Measurements from ENCODE around the gene TMEM183A.
"Not testable (repeated sequence)": the region's sequence is repeated elsewhere in the genome, so short reads cannot be mapped to it uniquely, and the experiment has no call there.

Gene TMEM183A

DNA sequence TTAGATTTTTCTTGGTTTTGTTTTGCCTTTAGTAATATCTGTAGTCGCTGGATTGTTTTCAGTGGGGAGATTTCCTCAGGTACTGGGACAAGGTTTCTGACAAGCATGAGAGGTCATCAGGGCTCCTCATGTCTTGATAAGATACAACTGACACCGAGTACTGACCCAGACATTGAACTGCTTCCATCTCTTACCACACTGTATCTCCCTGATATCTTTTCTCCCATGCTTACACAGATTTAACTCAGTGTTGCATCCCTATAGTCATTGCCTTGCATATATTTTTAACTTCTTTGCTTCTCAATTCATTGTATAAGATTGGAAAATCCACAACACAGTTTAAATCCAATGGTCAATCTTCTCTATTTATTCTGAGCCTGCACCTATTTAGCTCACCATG, 27.7 kb upstream of the TMEM183A start:
- H3K4me3 ChIP-seq (ENCODE audit: low read length): no peak overlapping the region
- no peak overlapping the region for H3K4me2 ChIP-seq (ENCODE audit: low read depth, low read length)
- no peaks in the 10 kb centered on the region for H3K27me3 ChIP-seq (replicated peaks; ENCODE audit: insufficient read depth, low read length)
- H3K9me3 ChIP-seq (replicated peaks; ENCODE audit: insufficient read depth, low read length): no peaks in the 10 kb centered on the region
- H3K79me2 ChIP-seq (ENCODE audit: low read length): no peaks in the 10 kb centered on the region
- no peaks in the 10 kb centered on the region for H3F3A ChIP-seq (ENCODE audit: insufficient read depth, low read length)
- H3K27ac ChIP-seq (ENCODE audit: low read length): no peak overlapping the region
- H4K20me1 ChIP-seq (ENCODE audit: insufficient read depth, low read length): no peaks in the 10 kb centered on the region
- no peak for DNase-seq
- no peak overlapping the region for H3K9ac ChIP-seq (ENCODE audit: low read length)
- H3K9me2 ChIP-seq (replicated peaks; ENCODE audit: insufficient read depth, low read length): no peaks in the 10 kb centered on the region
- H3K36me3 ChIP-seq (replicated peaks; ENCODE audit: insufficient read depth, low read length): no peaks in the 10 kb centered on the region
- no peak overlapping the region for H2AFZ ChIP-seq (ENCODE audit: low read length)
- H3K4me1 ChIP-seq (ENCODE audit: low read length): no peaks in the 10 kb centered on the region
- TF ChIP-seq, protein P1, sequence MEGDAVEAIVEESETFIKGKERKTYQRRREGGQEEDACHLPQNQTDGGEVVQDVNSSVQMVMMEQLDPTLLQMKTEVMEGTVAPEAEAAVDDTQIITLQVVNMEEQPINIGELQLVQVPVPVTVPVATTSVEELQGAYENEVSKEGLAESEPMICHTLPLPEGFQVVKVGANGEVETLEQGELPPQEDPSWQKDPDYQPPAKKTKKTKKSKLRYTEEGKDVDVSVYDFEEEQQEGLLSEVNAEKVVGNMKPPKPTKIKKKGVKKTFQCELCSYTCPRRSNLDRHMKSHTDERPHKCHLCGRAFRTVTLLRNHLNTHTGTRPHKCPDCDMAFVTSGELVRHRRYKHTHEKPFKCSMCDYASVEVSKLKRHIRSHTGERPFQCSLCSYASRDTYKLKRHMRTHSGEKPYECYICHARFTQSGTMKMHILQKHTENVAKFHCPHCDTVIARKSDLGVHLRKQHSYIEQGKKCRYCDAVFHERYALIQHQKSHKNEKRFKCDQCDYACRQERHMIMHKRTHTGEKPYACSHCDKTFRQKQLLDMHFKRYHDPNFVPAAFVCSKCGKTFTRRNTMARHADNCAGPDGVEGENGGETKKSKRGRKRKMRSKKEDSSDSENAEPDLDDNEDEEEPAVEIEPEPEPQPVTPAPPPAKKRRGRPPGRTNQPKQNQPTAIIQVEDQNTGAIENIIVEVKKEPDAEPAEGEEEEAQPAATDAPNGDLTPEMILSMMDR (IDR thresholded peaks at IDR 0.05; ENCODE audit: low read length): no peak
- TF ChIP-seq EZH2 (optimal IDR thresholded peaks at IDR 0.05; ENCODE audit: low read depth, low read length) (no peak), EZH2phosphoT487 (IDR thresholded peaks at IDR 0.05; ENCODE audit: low read length) (no peak)

DNA sequence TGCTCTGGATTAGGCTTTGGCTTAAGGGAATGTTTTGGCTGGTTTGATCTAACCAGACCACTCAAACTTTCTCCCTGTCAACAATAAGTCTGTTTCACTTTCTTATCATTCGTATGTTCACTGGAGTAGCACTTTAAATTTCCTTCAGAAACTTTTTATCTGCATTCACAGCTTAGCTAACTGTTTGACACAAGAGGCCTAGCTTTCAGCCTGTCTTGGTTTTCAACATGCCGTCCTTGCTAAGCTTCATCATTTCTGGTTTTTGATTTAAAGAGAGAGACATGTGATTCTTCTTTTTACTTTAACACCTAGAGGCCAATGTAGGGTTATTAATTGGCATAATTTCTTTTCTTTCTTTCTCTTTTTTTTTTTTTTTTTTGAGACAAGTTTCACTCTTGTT, 25.2 kb upstream of the TMEM183A start:
- H3K4me3 ChIP-seq (ENCODE audit: low read length): no peak overlapping the region
- H3F3A ChIP-seq (ENCODE audit: insufficient read depth, low read length): no peaks in the 10 kb centered on the region
- H3K4me2 ChIP-seq (ENCODE audit: low read depth, low read length): no peak overlapping the region
- H3K27ac ChIP-seq (ENCODE audit: low read length): no peak overlapping the region
- no peak for DNase-seq
- H3K4me1 ChIP-seq (ENCODE audit: low read length): no peaks in the 10 kb centered on the region
- no peaks in the 10 kb centered on the region for H3K27me3 ChIP-seq (replicated peaks; ENCODE audit: insufficient read depth, low read length)
- H3K9ac ChIP-seq (ENCODE audit: low read length): no peak overlapping the region
- H3K79me2 ChIP-seq (ENCODE audit: low read length): no peaks in the 10 kb centered on the region
- TF ChIP-seq EZH2 (optimal IDR thresholded peaks at IDR 0.05; ENCODE audit: low read depth, low read length) (no peak), EZH2phosphoT487 (IDR thresholded peaks at IDR 0.05; ENCODE audit: low read length) (no peak)
- H4K20me1 ChIP-seq (ENCODE audit: insufficient read depth, low read length): no peaks in the 10 kb centered on the region
- no peaks in the 10 kb centered on the region for H3K36me3 ChIP-seq (replicated peaks; ENCODE audit: insufficient read depth, low read length)
- H2AFZ ChIP-seq (ENCODE audit: low read length): peak overlapping the region; percentile 22; the same call in 1 of the 2 replicates
- no peaks in the 10 kb centered on the region for H3K9me3 ChIP-seq (replicated peaks; ENCODE audit: insufficient read depth, low read length)
- no peaks in the 10 kb centered on the region for H3K9me2 ChIP-seq (replicated peaks; ENCODE audit: insufficient read depth, low read length)

DNA sequence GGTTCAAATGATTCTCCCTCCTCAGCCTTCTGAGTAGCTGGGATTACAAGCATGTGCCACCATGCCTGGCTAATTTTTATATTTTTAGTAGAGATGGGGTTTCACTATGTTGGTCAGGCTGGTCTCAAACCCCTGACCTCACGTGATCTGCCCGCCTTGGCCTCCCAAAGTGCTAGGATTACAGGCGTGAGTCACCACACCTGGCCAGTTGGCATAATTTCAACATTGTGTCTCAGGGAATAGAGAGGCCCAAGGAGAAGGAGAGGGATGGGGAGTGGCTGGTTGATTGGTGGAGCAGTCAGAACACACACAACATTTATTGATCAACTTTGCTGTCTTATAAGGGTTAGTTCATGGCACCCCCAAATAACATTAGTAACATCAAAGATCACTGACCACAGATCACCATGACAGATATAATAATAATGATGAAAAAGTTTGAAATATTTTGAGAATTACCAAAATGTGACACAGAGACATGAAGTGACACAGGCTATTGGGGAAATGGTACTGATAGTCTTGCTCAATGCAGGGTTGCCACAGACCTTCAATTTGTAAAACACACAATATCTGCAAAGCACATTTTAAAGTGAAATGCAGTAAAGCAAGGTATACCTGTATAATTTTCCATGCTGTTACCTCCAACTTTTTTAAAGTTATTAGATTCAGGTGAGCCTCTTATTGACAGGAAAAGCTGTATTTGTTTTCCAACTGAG, 24.3 kb upstream of the TMEM183A start:
- Histone ChIP-seq H3K27ac (ENCODE audit: low read length) (no peak overlapping the region), H2AFZ (ENCODE audit: low read length) (no peak overlapping the region), H3K4me2 (ENCODE audit: low read depth, low read length) (no peak overlapping the region), H3F3A (ENCODE audit: insufficient read depth, low read length) (no peaks in the 10 kb centered on the region), H3K79me2 (ENCODE audit: low read length) (no peaks in the 10 kb centered on the region), H3K9me3 (replicated peaks; ENCODE audit: insufficient read depth, low read length) (no peaks in the 10 kb centered on the region), H3K9me2 (replicated peaks; ENCODE audit: insufficient read depth, low read length) (no peaks in the 10 kb centered on the region), H3K36me3 (replicated peaks; ENCODE audit: insufficient read depth, low read length) (no peaks in the 10 kb centered on the region), H3K9ac (ENCODE audit: low read length) (no peak overlapping the region), H4K20me1 (ENCODE audit: insufficient read depth, low read length) (no peaks in the 10 kb centered on the region), H3K4me1 (ENCODE audit: low read length) (no peaks in the 10 kb centered on the region), H3K4me3 (ENCODE audit: low read length) (no peak overlapping the region), H3K27me3 (replicated peaks; ENCODE audit: insufficient read depth, low read length) (no peaks in the 10 kb centered on the region)
- TF ChIP-seq EZH2 (optimal IDR thresholded peaks at IDR 0.05; ENCODE audit: low read depth, low read length): no peak
- TF ChIP-seq, protein P1 (IDR thresholded peaks at IDR 0.05; ENCODE audit: low read length): no peak
- TF ChIP-seq EZH2phosphoT487 (IDR thresholded peaks at IDR 0.05; ENCODE audit: low read length): no peak
- no peak for DNase-seq

DNA sequence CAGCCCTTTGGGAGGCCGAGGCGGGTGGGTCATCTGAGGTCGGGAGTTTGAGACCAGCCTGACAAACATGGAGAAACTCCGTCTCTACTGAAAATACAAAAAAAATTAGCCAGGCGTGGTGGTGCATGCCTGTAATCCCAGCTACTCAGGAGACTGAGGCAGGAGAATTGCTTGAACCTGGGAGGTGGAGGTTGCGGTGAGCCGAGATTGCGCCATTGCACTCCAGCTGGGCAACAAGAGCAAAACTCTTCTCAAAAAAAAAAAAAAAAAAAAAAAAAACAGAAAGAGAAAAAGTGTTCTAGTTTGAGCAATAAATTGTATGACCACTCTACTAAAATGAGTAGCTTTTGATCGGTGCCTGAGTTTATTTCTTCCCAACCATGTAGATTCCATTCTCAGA, 21.1 kb upstream of the TMEM183A start:
- not testable (repeated sequence) for H3K9me3 ChIP-seq (replicated peaks; ENCODE audit: insufficient read depth, low read length); H3K9ac ChIP-seq (ENCODE audit: low read length); H3K27me3 ChIP-seq (replicated peaks; ENCODE audit: insufficient read depth, low read length); H3K4me2 ChIP-seq (ENCODE audit: low read depth, low read length); H3F3A ChIP-seq (ENCODE audit: insufficient read depth, low read length); H3K79me2 ChIP-seq (ENCODE audit: low read length); H3K4me1 ChIP-seq (ENCODE audit: low read length); H4K20me1 ChIP-seq (ENCODE audit: insufficient read depth, low read length); H3K36me3 ChIP-seq (replicated peaks; ENCODE audit: insufficient read depth, low read length); H2AFZ ChIP-seq (ENCODE audit: low read length); DNase-seq; H3K9me2 ChIP-seq (replicated peaks; ENCODE audit: insufficient read depth, low read length); H3K4me3 ChIP-seq (ENCODE audit: low read length); H3K27ac ChIP-seq (ENCODE audit: low read length)

Data from MM.1S (cell line).